ENCODE data around the gene SLC8A1.
A peak's percentile ranks its signal among the peaks of the same experiment; 100 is the strongest.

Gene SLC8A1

DNA sequence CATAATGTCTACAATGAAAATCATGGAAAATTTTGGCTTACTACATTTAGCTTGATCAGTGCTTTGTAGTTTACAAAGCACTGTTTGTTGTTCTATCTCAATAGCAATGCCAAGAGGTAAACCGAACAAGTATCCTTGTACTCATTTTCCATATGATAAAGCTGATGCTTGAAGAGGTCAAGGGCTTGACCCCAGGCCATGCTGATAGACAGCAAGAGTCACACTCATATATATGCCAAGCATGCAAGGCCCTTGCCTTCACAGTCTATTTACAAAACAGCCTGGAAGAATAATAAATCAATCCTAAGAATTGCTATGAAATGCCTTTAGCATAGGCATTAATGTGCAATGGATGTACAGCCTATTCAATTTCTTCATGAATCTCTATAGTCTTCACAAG, 71.8 kb downstream of the SLC8A1 start:
- DNase-seq (ENCODE audit: insufficient read length, low spot score) (no peak), FAIRE-seq (peak; percentile 51)
- no peak for TF ChIP-seq CTCF (IDR thresholded peaks at IDR 0.05; ENCODE audit: insufficient read depth, missing control alignments)

DNA sequence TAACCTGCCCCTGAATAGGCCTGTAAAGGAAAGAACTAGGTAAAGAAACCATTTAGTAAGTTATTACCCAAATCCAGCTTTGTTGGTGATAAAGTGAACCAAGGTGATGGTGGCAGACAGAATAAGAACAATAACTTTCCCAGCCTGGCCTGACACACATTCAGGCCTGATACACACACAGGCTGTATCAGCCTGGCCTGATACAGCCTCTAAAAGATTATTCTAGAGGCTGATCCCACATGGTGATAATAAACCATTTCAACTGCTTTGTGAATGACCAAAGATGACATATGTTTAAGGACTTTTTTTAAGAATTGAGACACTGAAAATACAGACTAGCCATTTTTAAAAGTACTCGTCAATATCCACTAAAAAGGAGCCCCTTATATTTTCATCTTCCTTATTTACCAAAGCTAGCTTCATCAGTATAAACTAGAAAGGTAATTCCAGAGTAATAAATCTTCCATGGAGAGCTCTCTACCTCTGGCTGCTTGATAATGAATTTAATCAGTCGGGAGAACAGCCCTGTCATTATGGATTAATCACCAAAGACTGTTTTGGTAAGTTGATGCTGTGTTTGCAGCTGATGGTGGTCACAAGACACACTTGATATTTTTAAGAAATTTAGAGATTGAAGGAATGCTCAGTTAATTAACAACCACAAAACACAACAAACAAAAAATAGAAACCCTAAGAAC, 77.2 kb downstream of the SLC8A1 start:
- TF ChIP-seq CTCF (IDR thresholded peaks at IDR 0.05; ENCODE audit: insufficient read depth, missing control alignments) = no peak

GRCh38 chr2:40373111-40373510, 78.8 kb downstream of the SLC8A1 start:
- no peak for TF ChIP-seq CTCF (IDR thresholded peaks at IDR 0.05; ENCODE audit: insufficient read depth, missing control alignments)
- DNase-seq (ENCODE audit: insufficient read length, low spot score) (no peak), FAIRE-seq (peak; percentile 38)

More for the DNA sequence above, 77.2 kb downstream of the SLC8A1 start:
- DNase-seq (ENCODE audit: insufficient read length, low spot score) (no peak), FAIRE-seq (peak; percentile 58)

DNA sequence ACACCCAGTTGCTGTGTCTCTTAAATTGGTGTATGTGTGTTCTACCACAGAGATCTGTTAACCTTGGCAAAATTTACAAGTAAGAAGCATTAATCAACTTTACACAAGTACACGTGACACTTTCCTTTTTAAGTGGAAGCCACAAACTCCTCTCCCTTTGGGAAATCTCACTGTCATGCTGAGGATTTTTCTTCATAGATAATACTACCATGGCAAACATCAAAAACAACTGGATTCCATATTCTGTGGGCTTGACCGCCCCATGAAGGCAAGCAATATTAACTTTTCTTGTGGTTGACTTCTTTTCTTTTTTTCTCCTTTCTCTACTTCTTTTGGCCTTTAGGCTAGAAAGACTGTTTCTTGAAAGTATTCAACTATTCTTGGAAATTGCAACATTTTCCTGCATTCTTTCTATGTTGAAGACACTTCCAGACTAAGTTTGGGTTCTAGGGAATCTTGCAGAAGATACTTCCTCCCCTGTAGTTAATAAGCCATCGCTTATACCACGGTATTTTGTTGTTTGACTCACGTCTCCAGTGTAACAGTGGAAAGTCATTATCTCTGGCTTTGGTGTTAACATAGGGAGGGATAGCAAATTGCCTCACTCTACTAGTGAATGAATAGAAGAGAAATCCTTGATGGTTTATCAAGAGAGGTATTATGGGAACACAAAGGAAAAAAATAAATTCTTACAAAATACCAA, 79.5 kb downstream of the SLC8A1 start:
- peak; percentile 61 for FAIRE-seq
- DNase-seq (ENCODE audit: insufficient read length, low spot score) = no peak
- TF ChIP-seq CTCF (IDR thresholded peaks at IDR 0.05; ENCODE audit: insufficient read depth, missing control alignments) = no peak

DNA sequence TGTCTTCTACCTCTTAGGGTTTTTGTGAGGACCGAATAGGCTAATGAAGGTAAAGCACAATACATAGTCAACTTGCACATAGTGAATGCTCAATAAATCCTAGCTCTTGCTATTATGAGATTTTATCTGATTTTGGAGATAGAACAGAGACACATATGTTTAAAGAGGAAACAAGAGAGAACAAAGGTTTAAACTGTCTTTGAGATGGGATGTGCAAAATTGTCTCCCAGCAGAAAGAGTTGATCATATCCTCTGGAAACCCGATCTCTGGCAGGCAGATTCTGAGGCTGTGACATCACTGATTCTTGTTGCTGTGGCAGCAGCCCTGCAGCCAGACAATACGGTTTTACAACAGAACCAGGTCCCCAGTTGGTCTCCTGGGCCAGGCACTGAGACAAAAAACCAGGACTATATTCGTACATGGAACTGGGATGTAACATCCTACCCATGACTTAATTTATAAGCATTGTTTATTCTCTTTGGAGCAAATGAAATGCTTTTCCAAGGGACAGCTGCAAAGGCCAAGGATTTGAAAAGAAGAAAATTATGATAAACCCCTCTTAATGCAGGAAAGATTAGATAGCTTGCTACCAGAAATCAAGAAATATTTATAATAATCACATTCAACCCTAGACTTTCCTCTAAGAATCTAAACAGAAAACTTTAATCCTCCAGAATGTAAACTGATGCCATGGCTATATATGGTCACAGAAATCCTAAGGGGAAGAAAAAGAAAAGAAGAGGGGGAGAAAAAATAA, 80.2 kb downstream of the SLC8A1 start:
- TF ChIP-seq CTCF (IDR thresholded peaks at IDR 0.05; ENCODE audit: insufficient read depth, missing control alignments) = no peak
- FAIRE-seq (no peak), DNase-seq (ENCODE audit: insufficient read length, low spot score) (no peak)

DNA sequence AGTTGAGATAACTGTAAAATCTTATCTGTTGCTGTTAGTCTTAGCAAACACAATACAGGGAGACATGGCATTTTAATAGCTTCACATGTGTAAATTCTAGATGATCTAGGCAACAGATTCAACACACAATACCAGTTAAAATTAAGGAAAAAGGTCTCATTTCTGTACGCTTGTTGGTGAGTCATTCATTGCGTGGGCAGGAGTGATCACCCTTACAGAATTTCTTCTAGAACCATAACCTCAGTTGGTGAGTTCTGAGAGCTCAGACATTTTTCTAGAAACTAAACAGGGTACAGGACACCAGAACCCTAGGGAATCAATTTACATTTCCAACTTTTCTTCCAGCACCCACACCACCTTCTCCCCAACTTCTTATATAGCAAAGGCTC, 81.9 kb downstream of the SLC8A1 start:
- no peak for TF ChIP-seq CTCF (IDR thresholded peaks at IDR 0.05; ENCODE audit: insufficient read depth, missing control alignments)
- peak; percentile 46 for FAIRE-seq
- no peak for DNase-seq (ENCODE audit: insufficient read length, low spot score)
